ENCODE measurements around the gene CYP27A1.
"Not testable (repeated sequence)": the region's sequence is repeated elsewhere in the genome, so short reads cannot be mapped to it uniquely, and the experiment has no call there.

Gene CYP27A1

DNA sequence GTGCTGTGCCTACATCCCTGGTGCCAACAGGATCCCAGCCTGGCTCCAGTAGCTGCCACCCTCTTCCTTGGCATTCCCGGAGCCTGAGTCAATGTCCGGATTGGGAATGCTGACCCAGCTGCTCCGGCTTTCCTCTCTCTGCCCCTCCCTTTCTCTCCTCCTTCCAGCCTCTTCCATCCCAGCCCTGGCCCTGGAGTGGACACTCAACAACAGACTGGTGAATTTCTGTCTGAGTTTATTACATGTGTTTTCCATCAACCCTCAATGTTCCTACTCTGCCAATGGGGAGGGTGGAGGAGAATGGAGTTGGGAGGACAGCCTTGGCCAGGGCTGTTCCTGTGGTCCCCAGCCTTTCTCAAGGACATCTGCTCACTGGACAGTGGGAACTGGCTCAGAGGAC, 50.6 kb downstream of the CYP27A1 start:
- no peaks in the 10 kb centered on the region for H3K36me3 ChIP-seq (ENCODE audit: control insufficient read depth, insufficient read depth, low read length)
- no peak overlapping the region for H3K4me3 ChIP-seq (replicated peaks; ENCODE audit: low read depth, low read length)
- TF ChIP-seq, protein P1, sequence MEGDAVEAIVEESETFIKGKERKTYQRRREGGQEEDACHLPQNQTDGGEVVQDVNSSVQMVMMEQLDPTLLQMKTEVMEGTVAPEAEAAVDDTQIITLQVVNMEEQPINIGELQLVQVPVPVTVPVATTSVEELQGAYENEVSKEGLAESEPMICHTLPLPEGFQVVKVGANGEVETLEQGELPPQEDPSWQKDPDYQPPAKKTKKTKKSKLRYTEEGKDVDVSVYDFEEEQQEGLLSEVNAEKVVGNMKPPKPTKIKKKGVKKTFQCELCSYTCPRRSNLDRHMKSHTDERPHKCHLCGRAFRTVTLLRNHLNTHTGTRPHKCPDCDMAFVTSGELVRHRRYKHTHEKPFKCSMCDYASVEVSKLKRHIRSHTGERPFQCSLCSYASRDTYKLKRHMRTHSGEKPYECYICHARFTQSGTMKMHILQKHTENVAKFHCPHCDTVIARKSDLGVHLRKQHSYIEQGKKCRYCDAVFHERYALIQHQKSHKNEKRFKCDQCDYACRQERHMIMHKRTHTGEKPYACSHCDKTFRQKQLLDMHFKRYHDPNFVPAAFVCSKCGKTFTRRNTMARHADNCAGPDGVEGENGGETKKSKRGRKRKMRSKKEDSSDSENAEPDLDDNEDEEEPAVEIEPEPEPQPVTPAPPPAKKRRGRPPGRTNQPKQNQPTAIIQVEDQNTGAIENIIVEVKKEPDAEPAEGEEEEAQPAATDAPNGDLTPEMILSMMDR (IDR thresholded peaks at IDR 0.05; ENCODE audit: insufficient read depth, low read length, poor library complexity, severe bottlenecking) = no peak
- DNase-seq (ENCODE audit: extremely low read depth, insufficient read length) = no peak
- H3K27me3 ChIP-seq (replicated peaks; ENCODE audit: control insufficient read depth, insufficient read depth, low read length) = no peaks in the 10 kb centered on the region; the same call in none of the 2 replicates

GRCh38 chr2:218833023-218833609, 51.2 kb downstream of the CYP27A1 start:
- no peak for DNase-seq (ENCODE audit: extremely low read depth, insufficient read length)
- Histone ChIP-seq H3K4me3 (replicated peaks; ENCODE audit: low read depth, low read length) (no peak overlapping the region), H3K27me3 (replicated peaks; ENCODE audit: control insufficient read depth, insufficient read depth, low read length) (no peaks in the 10 kb centered on the region; the same call in none of the 2 replicates), H3K36me3 (ENCODE audit: control insufficient read depth, insufficient read depth, low read length) (no peaks in the 10 kb centered on the region)
- TF ChIP-seq, protein P1 (IDR thresholded peaks at IDR 0.05; ENCODE audit: insufficient read depth, low read length, poor library complexity, severe bottlenecking) = no peak

DNA sequence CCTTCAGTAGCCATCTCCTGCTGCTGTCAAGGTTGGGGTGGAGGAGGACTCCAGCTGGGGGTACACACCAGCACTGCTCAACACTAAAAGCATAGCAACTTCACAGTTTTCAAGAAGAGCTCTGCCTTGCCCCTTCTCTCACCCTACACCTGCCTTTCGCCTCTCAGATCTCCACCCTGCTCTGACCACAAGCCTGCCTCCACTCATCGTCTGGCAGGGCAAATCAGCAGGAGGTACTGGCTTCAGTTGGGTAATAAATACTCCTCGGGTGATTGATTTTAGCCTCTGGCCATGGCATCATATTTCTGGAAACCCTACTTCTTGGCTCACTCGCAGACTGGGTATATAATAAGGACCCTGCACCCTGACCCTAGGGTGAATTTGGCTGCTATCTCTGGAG, 52.7 kb downstream of the CYP27A1 start:
- Histone ChIP-seq H3K36me3 (ENCODE audit: control insufficient read depth, insufficient read depth, low read length) (no peaks in the 10 kb centered on the region), H3K4me3 (replicated peaks; ENCODE audit: low read depth, low read length) (no peak overlapping the region), H3K27me3 (replicated peaks; ENCODE audit: control insufficient read depth, insufficient read depth, low read length) (no peaks in the 10 kb centered on the region; the same call in none of the 2 replicates)
- TF ChIP-seq, protein P1 (IDR thresholded peaks at IDR 0.05; ENCODE audit: insufficient read depth, low read length, poor library complexity, severe bottlenecking) = no peak
- DNase-seq (ENCODE audit: extremely low read depth, insufficient read length) = no peak

GRCh38 chr2:218837495-218837894, 55.5 kb downstream of the CYP27A1 start:
- H3K27me3 ChIP-seq (replicated peaks; ENCODE audit: control insufficient read depth, insufficient read depth, low read length) = no peaks in the 10 kb centered on the region; the same call in none of the 2 replicates
- no peaks in the 10 kb centered on the region for H3K36me3 ChIP-seq (ENCODE audit: control insufficient read depth, insufficient read depth, low read length)
- TF ChIP-seq, protein P1 (IDR thresholded peaks at IDR 0.05; ENCODE audit: insufficient read depth, low read length, poor library complexity, severe bottlenecking) = no peak
- no peak for DNase-seq (ENCODE audit: extremely low read depth, insufficient read length)
- no peak overlapping the region for H3K4me3 ChIP-seq (replicated peaks; ENCODE audit: low read depth, low read length)

GRCh38 chr2:218839430-218839829, 57.5 kb downstream of the CYP27A1 start:
- H3K27me3 ChIP-seq (replicated peaks; ENCODE audit: control insufficient read depth, insufficient read depth, low read length) = no peaks in the 10 kb centered on the region; the same call in 1 of the 2 replicates
- no peak overlapping the region for H3K4me3 ChIP-seq (replicated peaks; ENCODE audit: low read depth, low read length)
- H3K36me3 ChIP-seq (ENCODE audit: control insufficient read depth, insufficient read depth, low read length) = no peaks in the 10 kb centered on the region
- no peak for DNase-seq (ENCODE audit: extremely low read depth, insufficient read length)
- TF ChIP-seq, protein P1 (IDR thresholded peaks at IDR 0.05; ENCODE audit: insufficient read depth, low read length, poor library complexity, severe bottlenecking) = no peak

GRCh38 chr2:218839888-218840287, 57.9 kb downstream of the CYP27A1 start:
- Histone ChIP-seq H3K4me3 (replicated peaks; ENCODE audit: low read depth, low read length) (no peak overlapping the region), H3K36me3 (ENCODE audit: control insufficient read depth, insufficient read depth, low read length) (no peaks in the 10 kb centered on the region), H3K27me3 (replicated peaks; ENCODE audit: control insufficient read depth, insufficient read depth, low read length) (no peaks in the 10 kb centered on the region; the same call in 1 of the 2 replicates)
- DNase-seq (ENCODE audit: extremely low read depth, insufficient read length) = no peak
- TF ChIP-seq, protein P1 (IDR thresholded peaks at IDR 0.05; ENCODE audit: insufficient read depth, low read length, poor library complexity, severe bottlenecking) = no peak

- H3K36me3 ChIP-seq (ENCODE audit: control insufficient read depth, insufficient read depth, low read length); DNase-seq (ENCODE audit: extremely low read depth, insufficient read length); H3K4me3 ChIP-seq (replicated peaks; ENCODE audit: low read depth, low read length); H3K27me3 ChIP-seq (replicated peaks; ENCODE audit: control insufficient read depth, insufficient read depth, low read length): not testable (repeated sequence)
Observed at GRCh38 chr2:218844334-218844733, 62.4 kb downstream of the CYP27A1 start.

- H3K4me3 ChIP-seq (replicated peaks; ENCODE audit: low read depth, low read length); DNase-seq (ENCODE audit: extremely low read depth, insufficient read length); H3K36me3 ChIP-seq (ENCODE audit: control insufficient read depth, insufficient read depth, low read length); H3K27me3 ChIP-seq (replicated peaks; ENCODE audit: control insufficient read depth, insufficient read depth, low read length): not testable (repeated sequence)
Observed at GRCh38 chr2:218846963-218847362, 65.0 kb downstream of the CYP27A1 start.
